NT2/D1 (cell line): ENCODE data around the gene PHRF1.

Experiments
- YY1 ChIP-seq: IDR thresholded peaks from 2 replicates; pipeline ENCODE4 v1.6.1; 2011; ENCODE audit not compliant: insufficient read length, insufficient read depth
- ZNF274 ChIP-seq: IDR thresholded peaks from 2 replicates; pipeline ENCODE4 v1.6.1; 2011; ENCODE audit warnings: mild to moderate bottlenecking, low read depth, low read length

DNA sequence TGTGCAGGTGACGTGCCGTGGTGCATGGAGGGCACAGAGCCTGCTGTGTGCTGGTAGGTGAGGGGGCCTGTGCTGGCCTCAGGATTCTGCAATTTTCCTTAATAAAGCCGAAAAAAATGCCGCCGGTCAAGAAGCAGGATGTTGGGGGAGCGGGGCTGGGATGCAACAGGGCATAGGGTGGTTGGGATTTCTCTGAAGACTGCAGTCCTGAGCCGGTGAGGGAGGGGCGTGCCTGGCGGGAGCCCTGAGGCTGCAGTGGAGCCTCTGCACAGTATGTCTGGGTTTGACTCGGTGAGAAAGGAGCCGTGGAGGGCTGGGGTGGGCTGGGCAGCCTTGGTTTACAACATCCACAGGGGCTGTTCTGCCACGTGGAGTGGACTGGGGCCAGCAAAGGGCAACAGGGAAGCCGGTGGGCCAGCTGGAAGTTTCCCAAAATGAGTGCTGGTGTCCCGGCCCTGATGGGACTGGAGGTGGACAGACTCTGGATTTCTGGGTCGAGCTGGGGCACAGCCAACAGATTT, 47.1 kb downstream of the PHRF1 start:
- no peak for TF ChIP-seq ZNF274
- TF ChIP-seq YY1: no peak
